PC-3 (cell line): Measurements from ENCODE around the gene ADORA2A.

Source experiments
- EZH2phosphoT487 ChIP-seq: fragments of 300-600 bp; sonication (generic); IDR thresholded peaks from 2 replicates; pipeline ENCODE4 v1.6.1; 2018; ENCODE audit warnings: mild to moderate bottlenecking, antibody characterized with exemption, low read length, borderline replicate concordance
- TF ChIP-seq, protein P1 (sequence below): fragments of 300-600 bp; sonication (generic); conservative IDR thresholded peaks from 2 replicates; pipeline ENCODE4 v1.5.1; 2017; ENCODE audit warnings: antibody characterized with exemption, low read depth, mild to moderate bottlenecking, low read length

DNA sequence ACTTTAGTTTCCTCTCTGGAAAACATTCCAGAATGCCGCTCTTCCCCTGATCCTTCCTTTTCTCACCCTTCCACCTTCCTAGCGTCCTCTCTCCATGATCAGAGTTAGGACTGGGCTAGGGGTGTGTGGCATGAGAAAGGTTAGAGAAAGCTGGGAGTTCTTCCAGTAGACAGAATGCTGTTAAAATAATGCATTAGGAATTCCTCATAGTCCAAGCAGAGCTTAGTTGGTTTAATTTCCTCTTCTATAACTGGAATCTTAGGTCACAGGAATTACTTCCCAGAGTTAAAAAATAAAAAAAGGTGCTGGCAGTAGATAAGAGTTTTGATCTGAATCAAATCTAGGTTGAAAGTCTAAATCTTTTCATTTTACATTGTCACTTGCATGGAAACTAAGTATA, 37.2 kb upstream of the ADORA2A start:
- TF ChIP-seq, protein P1, sequence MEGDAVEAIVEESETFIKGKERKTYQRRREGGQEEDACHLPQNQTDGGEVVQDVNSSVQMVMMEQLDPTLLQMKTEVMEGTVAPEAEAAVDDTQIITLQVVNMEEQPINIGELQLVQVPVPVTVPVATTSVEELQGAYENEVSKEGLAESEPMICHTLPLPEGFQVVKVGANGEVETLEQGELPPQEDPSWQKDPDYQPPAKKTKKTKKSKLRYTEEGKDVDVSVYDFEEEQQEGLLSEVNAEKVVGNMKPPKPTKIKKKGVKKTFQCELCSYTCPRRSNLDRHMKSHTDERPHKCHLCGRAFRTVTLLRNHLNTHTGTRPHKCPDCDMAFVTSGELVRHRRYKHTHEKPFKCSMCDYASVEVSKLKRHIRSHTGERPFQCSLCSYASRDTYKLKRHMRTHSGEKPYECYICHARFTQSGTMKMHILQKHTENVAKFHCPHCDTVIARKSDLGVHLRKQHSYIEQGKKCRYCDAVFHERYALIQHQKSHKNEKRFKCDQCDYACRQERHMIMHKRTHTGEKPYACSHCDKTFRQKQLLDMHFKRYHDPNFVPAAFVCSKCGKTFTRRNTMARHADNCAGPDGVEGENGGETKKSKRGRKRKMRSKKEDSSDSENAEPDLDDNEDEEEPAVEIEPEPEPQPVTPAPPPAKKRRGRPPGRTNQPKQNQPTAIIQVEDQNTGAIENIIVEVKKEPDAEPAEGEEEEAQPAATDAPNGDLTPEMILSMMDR = no peak
- TF ChIP-seq EZH2phosphoT487 = no peak
